ENCODE measurements around the gene LARP7. TPM values are rescaled to one million over a fixed set of nuclear protein-coding genes. Genes with fewer than 3 reads are reported as not detected.
A peak's percentile ranks its signal among the peaks of the same experiment; 100 is the strongest.
"Not testable (repeated sequence)": the region's sequence is repeated elsewhere in the genome, so short reads cannot be mapped to it uniquely, and the experiment has no call there.

Gene LARP7
- total and polyA plus RNA-seq, 12 donors = 15.3 to 67.0 (median 39.8) TPM

GRCh38 chr4:112593438-112594133 lies 43.4 kb upstream of the LARP7 start:
- Histone ChIP-seq H3K9me3 (replicated peaks in 1 of 3) (no peaks in the 10 kb centered on the region), H3K27me3 (no peaks in the 10 kb centered on the region), H3K27ac (no peak overlapping the region), H3K4me1 (replicated peaks in 1 of 2) (no peaks in the 10 kb centered on the region), H3K36me3 (replicated peaks in 1 of 2) (no peaks in the 10 kb centered on the region), H3K4me3 (no peak overlapping the region)
- no peak for TF ChIP-seq CTCF (IDR thresholded peaks at IDR 0.05)
- TF ChIP-seq POLR2A (IDR thresholded peaks at IDR 0.05) = no peak
- WGBS, 4 donors = 86 to 98% (median 96%) methylated on average over 5 of the region's 5 CpGs
- intact Hi-C loops (cut with DNase I) = no loop called here
- DNase-seq = no peak

- H3K36me3 ChIP-seq (replicated peaks in 1 of 2) = no peaks in the 10 kb centered on the region
- no peaks in the 10 kb centered on the region for H3K9me3 ChIP-seq (replicated peaks in 1 of 3)
- no peak for DNase-seq
- TF ChIP-seq POLR2A (IDR thresholded peaks at IDR 0.05) (no peak), CTCF (IDR thresholded peaks at IDR 0.05) (no peak)
- no peak overlapping the region for H3K4me3 ChIP-seq
- H3K4me1 ChIP-seq (replicated peaks in 1 of 2) = no peaks in the 10 kb centered on the region
- WGBS, 4 donors = 90 to 98% (median 92%) methylated on average over 1 of the region's 1 CpG
- H3K27ac ChIP-seq = no peak overlapping the region
- H3K27me3 ChIP-seq = no peaks in the 10 kb centered on the region
- intact Hi-C loops (cut with DNase I) = no loop called here
Measured at GRCh38 chr4:112594993-112595392, 42.0 kb upstream of the LARP7 start.

GRCh38 chr4:112604589-112604988 lies 32.4 kb upstream of the LARP7 start:
- Histone ChIP-seq H3K27ac (no peak overlapping the region), H3K4me1 (replicated peaks in 1 of 2) (no peaks in the 10 kb centered on the region), H3K4me3 (no peak overlapping the region), H3K36me3 (replicated peaks in 1 of 2) (no peaks in the 10 kb centered on the region), H3K9me3 (replicated peaks in 1 of 3) (no peaks in the 10 kb centered on the region), H3K27me3 (no peaks in the 10 kb centered on the region)
- intact Hi-C loops (cut with DNase I) = loop anchor here (5.0 to 10.0 kb wide), 3 partner anchors 277 to 500 kb away; no protein-coding TSS in a partner anchor
- TF ChIP-seq POLR2A (IDR thresholded peaks at IDR 0.05) = no peak
- peak; percentile 40 to 66 (median 49) for TF ChIP-seq CTCF (IDR thresholded peaks at IDR 0.05)
- DNase-seq = peak; percentile 33 to 75 (median 56)

GRCh38 chr4:112612814-112613213 lies 24.1 kb upstream of the LARP7 start:
- H3K36me3 ChIP-seq (replicated peaks in 1 of 2); H3K4me1 ChIP-seq (replicated peaks in 1 of 2); H3K27ac ChIP-seq; intact Hi-C loops (cut with DNase I); H3K27me3 ChIP-seq; DNase-seq; H3K9me3 ChIP-seq (replicated peaks in 1 of 3); H3K4me3 ChIP-seq: not testable (repeated sequence)
- 88 to 93% (median 92%) methylated on average over 2 of the region's 2 CpGs for WGBS, 4 donors

- intact Hi-C loops (cut with DNase I) = no loop called here
- DNase-seq = no peak
- 92 to 98% (median 94%) methylated on average over 2 of the region's 2 CpGs for WGBS, 4 donors
- Histone ChIP-seq H3K27ac (no peak overlapping the region), H3K4me3 (no peak overlapping the region), H3K36me3 (replicated peaks in 1 of 2) (no peaks in the 10 kb centered on the region), H3K9me3 (replicated peaks in 1 of 3) (no peaks in the 10 kb centered on the region), H3K27me3 (no peaks in the 10 kb centered on the region), H3K4me1 (replicated peaks in 1 of 2) (no peaks in the 10 kb centered on the region)
- TF ChIP-seq CTCF (IDR thresholded peaks at IDR 0.05) = no peak
- no peak for TF ChIP-seq POLR2A (IDR thresholded peaks at IDR 0.05)
Measured at GRCh38 chr4:112616984-112617383, 20.0 kb upstream of the LARP7 start.

All from adrenal gland (tissue), 12 donors.